Choroid plexus epithelial cell (primary cell): ENCODE results near the gene RENBP.

Source experiments
- DNase-seq: peaks from one replicate; pipeline ENCODE4 v3.0.0-alpha.2; 2010; ENCODE audit warnings: low read depth
- H3K4me3 ChIP-seq: 2 replicates; pipeline ENCODE4 v1.5.1; 2011; ENCODE audit warnings: low read depth, mild to moderate bottlenecking, control low read depth, low read length, moderate library complexity
- TF ChIP-seq, protein P1 (sequence below): conservative IDR thresholded peaks from 2 replicates; pipeline ENCODE4 v1.5.1; 2011; ENCODE audit warnings: low read depth, mild to moderate bottlenecking, control low read depth, inconsistent platforms, low read length, moderate library complexity

RENBP gene

GRCh38 chrX:153966841-153967535 is 22.5 kb upstream of the RENBP start:
- DNase-seq, result no peak
- H3K4me3 ChIP-seq, result no peak overlapping the region
- TF ChIP-seq, protein P1, sequence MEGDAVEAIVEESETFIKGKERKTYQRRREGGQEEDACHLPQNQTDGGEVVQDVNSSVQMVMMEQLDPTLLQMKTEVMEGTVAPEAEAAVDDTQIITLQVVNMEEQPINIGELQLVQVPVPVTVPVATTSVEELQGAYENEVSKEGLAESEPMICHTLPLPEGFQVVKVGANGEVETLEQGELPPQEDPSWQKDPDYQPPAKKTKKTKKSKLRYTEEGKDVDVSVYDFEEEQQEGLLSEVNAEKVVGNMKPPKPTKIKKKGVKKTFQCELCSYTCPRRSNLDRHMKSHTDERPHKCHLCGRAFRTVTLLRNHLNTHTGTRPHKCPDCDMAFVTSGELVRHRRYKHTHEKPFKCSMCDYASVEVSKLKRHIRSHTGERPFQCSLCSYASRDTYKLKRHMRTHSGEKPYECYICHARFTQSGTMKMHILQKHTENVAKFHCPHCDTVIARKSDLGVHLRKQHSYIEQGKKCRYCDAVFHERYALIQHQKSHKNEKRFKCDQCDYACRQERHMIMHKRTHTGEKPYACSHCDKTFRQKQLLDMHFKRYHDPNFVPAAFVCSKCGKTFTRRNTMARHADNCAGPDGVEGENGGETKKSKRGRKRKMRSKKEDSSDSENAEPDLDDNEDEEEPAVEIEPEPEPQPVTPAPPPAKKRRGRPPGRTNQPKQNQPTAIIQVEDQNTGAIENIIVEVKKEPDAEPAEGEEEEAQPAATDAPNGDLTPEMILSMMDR, result no peak

DNA sequence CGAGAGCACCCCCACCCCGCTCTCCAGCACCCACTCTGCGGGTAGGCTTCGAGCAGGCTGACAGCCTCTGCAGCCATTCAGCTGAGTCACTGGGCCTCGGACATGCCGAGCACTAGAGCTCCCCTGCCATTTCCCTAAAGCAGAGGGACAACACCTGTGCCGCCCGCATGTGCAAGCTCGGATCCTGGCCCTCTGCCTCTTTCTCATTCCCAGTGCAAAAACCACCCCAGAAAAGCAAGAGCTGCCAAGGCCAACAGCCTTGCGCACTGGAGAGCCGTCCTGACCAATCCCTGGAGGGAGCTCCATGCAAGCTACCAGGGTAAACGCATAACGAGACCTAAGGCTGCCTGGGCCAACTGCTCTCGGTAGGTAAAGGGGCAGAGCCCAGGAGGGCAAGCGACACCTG is 21.8 kb upstream of the RENBP start:
- no peak overlapping the region for H3K4me3 ChIP-seq
- DNase-seq, result no peak
- TF ChIP-seq, protein P1, result no peak

DNA sequence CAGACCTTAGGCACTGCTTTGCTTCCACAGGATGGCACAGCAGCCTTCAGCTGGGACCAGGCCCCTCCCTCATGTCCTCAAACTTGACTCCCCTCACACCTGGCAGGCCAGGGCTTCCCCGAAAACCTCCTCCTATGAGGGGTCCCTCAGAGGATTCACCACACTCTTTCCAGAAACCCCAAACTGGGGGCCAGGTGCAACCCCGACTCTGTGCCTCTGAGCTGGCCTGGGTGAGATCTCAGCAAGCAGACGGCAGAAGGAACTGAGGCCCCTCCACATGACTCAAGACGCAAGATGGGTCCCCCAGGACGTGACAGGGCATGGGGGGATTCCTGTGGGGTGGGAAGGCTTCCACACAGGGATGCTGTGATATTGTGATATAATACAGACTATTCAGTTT is 21.0 kb upstream of the RENBP start:
- no peak for DNase-seq
- TF ChIP-seq, protein P1, result no peak
- no peak overlapping the region for H3K4me3 ChIP-seq

GRCh38 chrX:153964105-153964504 is 19.7 kb upstream of the RENBP start:
- DNase-seq, result no peak
- H3K4me3 ChIP-seq, result no peak overlapping the region
- TF ChIP-seq, protein P1, result no peak

DNA sequence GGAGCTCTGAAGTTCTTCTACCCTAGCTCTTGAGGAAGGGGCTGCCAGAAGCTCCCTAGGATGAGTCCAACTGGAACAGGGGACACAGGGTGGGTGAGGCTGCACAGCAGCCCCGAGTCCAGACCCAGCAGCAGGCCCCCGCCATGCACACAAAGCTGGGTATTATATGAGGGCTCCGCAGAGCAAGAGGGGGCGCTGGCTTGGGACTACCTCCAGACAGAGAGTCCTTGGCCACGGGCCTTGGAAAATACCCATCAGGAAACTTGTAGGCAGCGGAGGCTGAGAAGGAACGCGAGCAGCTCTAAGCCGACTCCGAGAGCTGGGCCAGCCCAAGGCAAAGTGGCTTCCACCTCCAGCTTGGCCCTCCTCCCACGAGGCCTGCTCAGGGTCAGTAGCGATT is 19.1 kb upstream of the RENBP start:
- H3K4me3 ChIP-seq, result no peak overlapping the region
- no peak for DNase-seq
- TF ChIP-seq, protein P1, result no peak

GRCh38 chrX:153961292-153961691 is 16.8 kb upstream of the RENBP start:
- DNase-seq, result no peak
- no peak overlapping the region for H3K4me3 ChIP-seq
- TF ChIP-seq, protein P1, result no peak

DNA sequence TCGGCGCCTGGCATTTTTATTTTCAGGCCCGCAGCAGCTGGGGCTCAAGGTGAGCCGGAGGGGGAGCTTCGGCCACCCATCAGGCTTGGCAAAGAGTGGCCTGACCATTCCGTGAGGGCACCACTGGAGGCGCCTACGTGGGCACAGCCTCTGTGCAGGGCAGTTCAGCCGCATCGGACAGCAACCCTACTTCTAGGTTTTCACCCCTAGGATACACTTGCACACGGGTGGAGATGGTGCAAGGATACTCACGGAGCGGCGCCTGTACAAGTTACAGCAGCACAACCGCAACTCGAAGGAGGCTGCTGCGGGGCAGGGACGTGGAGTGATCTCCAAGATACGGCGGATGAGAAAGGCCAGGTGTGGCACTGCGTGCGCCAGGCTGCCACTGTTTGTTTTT is 16.3 kb upstream of the RENBP start:
- H3K4me3 ChIP-seq, result no peak overlapping the region
- DNase-seq, result no peak
- TF ChIP-seq, protein P1, result no peak
